ENCODE data around the gene LCE1A.

Gene LCE1A

DNA sequence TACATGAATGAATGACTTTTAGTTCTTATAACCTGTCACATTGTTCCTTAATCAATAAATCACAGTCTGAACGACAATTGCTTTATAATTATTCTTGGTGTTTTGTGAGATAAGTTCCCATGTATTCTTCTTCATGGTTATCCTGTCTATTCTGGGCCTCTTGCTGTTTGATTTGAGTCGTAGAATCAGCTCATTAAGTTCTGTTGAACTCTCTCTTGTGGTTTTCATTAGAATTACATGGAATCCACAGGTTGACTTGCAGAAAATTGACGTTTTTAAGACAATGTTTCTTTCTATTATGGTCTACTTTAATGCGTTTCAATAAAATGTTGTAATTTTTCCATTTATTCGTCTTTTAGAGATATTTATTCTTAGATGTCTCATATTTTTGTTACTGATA is 4.0 kb upstream of the LCE1A start:
- Histone ChIP-seq H3K79me2 (ENCODE audit: control insufficient read depth, insufficient read depth, low read length, unreplicated experiment) (no peaks in the 10 kb centered on the region), H3K4me1 (ENCODE audit: control insufficient read depth, insufficient read depth, low read length, unreplicated experiment) (no peaks in the 10 kb centered on the region), H3K27ac (ENCODE audit: low read depth, low read length) (no peak overlapping the region), H3K4me3 (ENCODE audit: low read depth, low read length) (no peak overlapping the region), H2AFZ (ENCODE audit: low read length, unreplicated experiment) (no peak overlapping the region), H3K27me3 (ENCODE audit: insufficient read depth, low read length) (no peaks in the 10 kb centered on the region), H3K36me3 (ENCODE audit: insufficient read depth, low read length) (no peaks in the 10 kb centered on the region)

DNA sequence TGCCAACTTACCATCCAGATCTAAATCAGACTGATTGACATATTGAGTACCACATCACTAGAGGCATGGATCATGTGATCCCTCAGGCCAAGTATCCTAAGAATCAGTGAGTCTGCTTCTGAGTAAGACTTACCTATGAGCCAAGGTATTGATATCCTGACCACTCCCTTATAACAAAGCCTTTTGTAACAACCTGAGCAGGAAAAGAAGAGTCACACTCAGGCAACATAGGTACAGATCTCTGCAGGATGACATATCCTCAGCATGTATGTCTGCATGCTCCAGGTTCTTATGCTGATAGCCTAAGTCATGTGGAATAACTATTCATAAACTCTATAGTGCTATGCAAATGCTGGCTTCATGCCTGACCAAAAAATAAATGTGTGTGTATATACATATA is 2.3 kb upstream of the LCE1A start:
- H2AFZ ChIP-seq (ENCODE audit: low read length, unreplicated experiment): no peak overlapping the region
- no peak overlapping the region for H3K27ac ChIP-seq (ENCODE audit: low read depth, low read length)
- H3K79me2 ChIP-seq (ENCODE audit: control insufficient read depth, insufficient read depth, low read length, unreplicated experiment): no peaks in the 10 kb centered on the region
- H3K4me3 ChIP-seq (ENCODE audit: low read depth, low read length): no peak overlapping the region
- H3K36me3 ChIP-seq (ENCODE audit: insufficient read depth, low read length): no peaks in the 10 kb centered on the region
- no peaks in the 10 kb centered on the region for H3K4me1 ChIP-seq (ENCODE audit: control insufficient read depth, insufficient read depth, low read length, unreplicated experiment)
- no peaks in the 10 kb centered on the region for H3K27me3 ChIP-seq (ENCODE audit: insufficient read depth, low read length)

DNA sequence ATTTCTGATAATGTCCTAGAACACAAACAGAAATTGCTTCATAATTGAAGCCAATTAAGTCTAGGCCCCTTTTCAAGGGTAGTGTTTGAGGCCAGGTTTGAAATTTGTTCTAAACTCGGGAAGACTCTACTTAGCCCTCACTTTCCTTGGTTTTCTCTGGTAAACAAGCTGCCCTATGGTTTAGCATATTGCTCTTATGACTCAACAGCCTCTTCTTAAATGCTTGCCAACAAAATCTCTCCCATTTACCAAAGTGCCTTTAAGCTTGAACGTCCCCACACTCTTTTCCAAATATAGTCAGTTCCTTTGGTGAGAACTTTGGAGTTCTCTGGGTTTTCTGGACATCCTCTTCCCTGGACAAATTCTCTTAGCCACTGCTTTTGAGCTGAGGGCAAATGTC is 9.6 kb downstream of the LCE1A start:
- no peaks in the 10 kb centered on the region for H3K79me2 ChIP-seq (ENCODE audit: control insufficient read depth, insufficient read depth, low read length, unreplicated experiment)
- H3K36me3 ChIP-seq (ENCODE audit: insufficient read depth, low read length): no peaks in the 10 kb centered on the region
- no peak overlapping the region for H3K27ac ChIP-seq (ENCODE audit: low read depth, low read length)
- H3K27me3 ChIP-seq (ENCODE audit: insufficient read depth, low read length): no peaks in the 10 kb centered on the region
- H3K4me3 ChIP-seq (ENCODE audit: low read depth, low read length): no peak overlapping the region
- H3K4me1 ChIP-seq (ENCODE audit: control insufficient read depth, insufficient read depth, low read length, unreplicated experiment): no peaks in the 10 kb centered on the region
- no peak overlapping the region for H2AFZ ChIP-seq (ENCODE audit: low read length, unreplicated experiment)

DNA sequence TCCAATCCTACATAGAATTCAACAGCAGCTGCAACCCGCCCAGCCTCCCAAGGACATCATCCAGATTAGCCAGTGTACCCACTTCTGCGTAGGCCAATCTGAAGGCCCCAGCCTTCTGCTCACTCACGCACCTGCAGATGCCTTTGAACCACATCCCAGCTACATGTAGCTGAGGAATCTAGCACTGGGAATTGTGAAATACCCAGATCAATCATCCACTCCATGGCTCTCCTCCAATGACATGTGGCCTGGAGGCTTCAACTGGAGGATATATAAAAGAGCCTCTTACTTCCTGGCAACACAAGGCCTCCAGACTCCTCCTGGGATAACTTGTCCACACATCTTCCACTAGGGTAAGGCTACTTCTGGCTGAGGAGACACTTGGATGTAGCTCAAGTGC is 15.3 kb downstream of the LCE1A start, which contains the start of gene LCE6A:
Gene LCE6A, plus strand, starts transcription at position 301 of the 400 bp plus-strand sequence. CDS start 665 bp downstream, outside the sequence.
- H3K27ac ChIP-seq (ENCODE audit: low read depth, low read length): no peak within 1 kb of the TSS
- H3K4me3 ChIP-seq (ENCODE audit: low read depth, low read length): no peak within 1 kb of the TSS
- H2AFZ ChIP-seq (ENCODE audit: low read length, unreplicated experiment): no peak within 1 kb of the TSS
- no peaks in the 10 kb centered on the region for H3K4me1 ChIP-seq (ENCODE audit: control insufficient read depth, insufficient read depth, low read length, unreplicated experiment)
- H3K36me3 ChIP-seq (ENCODE audit: insufficient read depth, low read length): no peaks in the 10 kb centered on the region
- no peaks in the 10 kb centered on the region for H3K79me2 ChIP-seq (ENCODE audit: control insufficient read depth, insufficient read depth, low read length, unreplicated experiment)
- H3K27me3 ChIP-seq (ENCODE audit: insufficient read depth, low read length): no peaks in the 10 kb centered on the region

DNA sequence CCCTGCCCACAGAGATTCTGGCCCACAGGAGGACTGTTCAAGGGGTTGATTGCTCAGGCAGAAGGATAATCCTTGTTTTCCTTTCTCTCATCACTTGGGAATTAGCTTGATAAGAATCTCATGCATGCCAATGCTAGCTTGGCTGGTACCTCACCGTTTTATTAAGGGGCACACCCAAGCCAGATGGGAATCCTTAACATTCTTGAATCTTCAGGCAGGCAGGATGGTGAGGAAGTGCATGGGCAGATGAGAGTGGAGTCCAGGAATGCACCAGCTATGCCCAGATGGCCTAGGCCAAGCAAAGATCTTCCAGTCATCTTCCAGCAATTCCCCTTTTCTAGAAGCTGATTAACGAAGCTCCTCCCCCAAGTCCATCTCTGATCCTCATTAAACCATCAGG is 28.4 kb downstream of the LCE1A start:
- no peaks in the 10 kb centered on the region for H3K27me3 ChIP-seq (ENCODE audit: insufficient read depth, low read length)
- H3K36me3 ChIP-seq (ENCODE audit: insufficient read depth, low read length): no peaks in the 10 kb centered on the region
- H3K4me1 ChIP-seq (ENCODE audit: control insufficient read depth, insufficient read depth, low read length, unreplicated experiment): no peaks in the 10 kb centered on the region
- no peak overlapping the region for H3K4me3 ChIP-seq (ENCODE audit: low read depth, low read length)
- H3K27ac ChIP-seq (ENCODE audit: low read depth, low read length): no peak overlapping the region
- H3K79me2 ChIP-seq (ENCODE audit: control insufficient read depth, insufficient read depth, low read length, unreplicated experiment): no peaks in the 10 kb centered on the region
- H2AFZ ChIP-seq (ENCODE audit: low read length, unreplicated experiment): no peak overlapping the region

DNA sequence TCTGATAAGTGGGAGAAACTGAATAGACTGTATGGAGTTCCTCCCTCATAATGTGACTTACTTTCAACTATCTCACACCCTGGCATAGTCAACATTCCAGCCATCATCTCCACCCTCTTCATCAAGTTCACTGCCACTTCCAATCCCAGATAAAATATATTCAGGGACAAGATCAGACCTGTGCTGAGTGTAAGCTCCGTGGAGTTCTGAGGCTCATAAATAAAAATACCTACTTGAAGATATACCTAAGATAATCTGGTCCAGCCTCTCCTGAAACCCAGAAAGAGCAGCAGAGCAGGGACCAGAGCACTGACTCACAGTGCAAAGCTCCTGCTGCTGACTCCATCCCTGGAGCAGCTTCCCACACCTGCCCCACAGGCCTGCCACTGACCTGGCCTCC is 30.8 kb downstream of the LCE1A start:
- H3K79me2 ChIP-seq (ENCODE audit: control insufficient read depth, insufficient read depth, low read length, unreplicated experiment): no peaks in the 10 kb centered on the region
- no peak overlapping the region for H2AFZ ChIP-seq (ENCODE audit: low read length, unreplicated experiment)
- no peaks in the 10 kb centered on the region for H3K36me3 ChIP-seq (ENCODE audit: insufficient read depth, low read length)
- no peak overlapping the region for H3K4me3 ChIP-seq (ENCODE audit: low read depth, low read length)
- no peaks in the 10 kb centered on the region for H3K4me1 ChIP-seq (ENCODE audit: control insufficient read depth, insufficient read depth, low read length, unreplicated experiment)
- no peak overlapping the region for H3K27ac ChIP-seq (ENCODE audit: low read depth, low read length)
- no peaks in the 10 kb centered on the region for H3K27me3 ChIP-seq (ENCODE audit: insufficient read depth, low read length)

DNA sequence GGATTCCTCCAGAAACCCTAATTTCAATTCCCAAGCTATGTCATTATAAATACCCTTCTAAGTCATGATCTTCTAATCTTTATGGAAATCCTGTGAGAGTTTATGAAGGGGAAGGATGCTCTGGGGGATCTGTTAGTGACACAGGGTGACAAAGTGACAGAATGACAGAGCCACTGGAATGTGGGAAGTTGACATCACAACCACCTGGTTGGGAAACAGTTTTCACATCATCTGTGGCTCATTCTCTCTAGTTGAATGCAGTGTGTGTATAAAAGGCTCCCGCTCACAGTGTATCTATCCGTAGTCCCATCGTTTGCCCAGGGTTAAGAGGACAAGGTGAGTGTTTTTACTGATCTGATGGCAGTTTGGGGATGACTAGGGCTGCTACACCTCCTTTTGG is 32.4 kb downstream of the LCE1A start, which contains the start of gene LCE7A:
Gene LCE7A, plus strand, starts transcription at position 301 of the 400 bp plus-strand sequence. CDS start 702 bp downstream, outside the sequence.
- Histone ChIP-seq H3K4me3 (ENCODE audit: low read depth, low read length) (no peak within 1 kb of the TSS), H3K79me2 (ENCODE audit: control insufficient read depth, insufficient read depth, low read length, unreplicated experiment) (no peaks in the 10 kb centered on the region), H3K27ac (ENCODE audit: low read depth, low read length) (no peak within 1 kb of the TSS)

DNA sequence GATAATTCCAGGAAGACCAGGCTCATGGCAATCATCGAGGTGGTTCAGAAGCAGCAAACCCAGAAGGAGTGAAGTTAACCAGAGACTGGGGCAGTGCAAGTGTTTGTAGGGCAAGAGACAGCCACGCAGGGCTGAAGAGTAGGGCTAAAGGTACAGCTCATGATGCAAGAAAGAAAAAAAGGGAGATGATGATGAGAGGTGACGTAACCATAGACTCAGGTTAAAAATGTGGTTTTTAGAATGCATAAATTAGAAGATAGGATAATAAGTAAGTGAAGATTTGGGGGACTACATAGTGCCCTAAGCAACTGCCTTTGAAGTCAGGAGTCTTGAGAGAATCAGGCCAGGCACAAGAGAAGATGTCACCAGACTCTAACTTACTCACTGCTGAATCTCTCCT is 32.9 kb downstream of the LCE1A start:
- no peaks in the 10 kb centered on the region for H3K79me2 ChIP-seq (ENCODE audit: control insufficient read depth, insufficient read depth, low read length, unreplicated experiment)
- no peak overlapping the region for H3K4me3 ChIP-seq (ENCODE audit: low read depth, low read length)
- no peak overlapping the region for H3K27ac ChIP-seq (ENCODE audit: low read depth, low read length)
- H3K36me3 ChIP-seq (ENCODE audit: insufficient read depth, low read length): no peaks in the 10 kb centered on the region
- no peak overlapping the region for H2AFZ ChIP-seq (ENCODE audit: low read length, unreplicated experiment)
- H3K4me1 ChIP-seq (ENCODE audit: control insufficient read depth, insufficient read depth, low read length, unreplicated experiment): no peaks in the 10 kb centered on the region
- H3K27me3 ChIP-seq (ENCODE audit: insufficient read depth, low read length): no peaks in the 10 kb centered on the region

More for the DNA sequence above, 32.4 kb downstream of the LCE1A start, which contains the start of gene LCE7A:
- Histone ChIP-seq H3K4me1 (ENCODE audit: control insufficient read depth, insufficient read depth, low read length, unreplicated experiment) (no peaks in the 10 kb centered on the region), H2AFZ (ENCODE audit: low read length, unreplicated experiment) (no peak within 1 kb of the TSS), H3K27me3 (ENCODE audit: insufficient read depth, low read length) (no peaks in the 10 kb centered on the region), H3K36me3 (ENCODE audit: insufficient read depth, low read length) (no peaks in the 10 kb centered on the region)

DNA sequence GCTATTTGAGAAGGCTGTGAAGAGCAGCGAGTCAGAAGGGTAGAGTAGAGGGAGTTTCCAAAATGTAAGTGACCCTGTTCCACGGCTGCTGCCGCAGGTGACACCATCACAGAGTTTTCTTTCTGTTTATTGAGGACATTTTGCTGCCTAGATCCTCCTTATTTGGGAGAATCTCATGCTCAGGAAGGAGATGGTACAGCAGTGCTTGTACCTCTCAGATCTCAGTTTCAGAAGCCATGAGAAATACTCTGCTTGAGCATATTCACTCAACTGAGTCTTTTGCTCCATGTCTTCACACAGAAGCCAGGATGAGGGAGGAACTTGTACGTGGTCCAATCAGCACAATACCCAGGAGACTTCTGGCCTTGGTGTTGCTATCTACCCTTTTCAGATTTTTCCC is 34.1 kb downstream of the LCE1A start:
- Histone ChIP-seq H2AFZ (ENCODE audit: low read length, unreplicated experiment) (no peak overlapping the region), H3K27ac (ENCODE audit: low read depth, low read length) (no peak overlapping the region), H3K4me1 (ENCODE audit: control insufficient read depth, insufficient read depth, low read length, unreplicated experiment) (no peaks in the 10 kb centered on the region), H3K36me3 (ENCODE audit: insufficient read depth, low read length) (no peaks in the 10 kb centered on the region), H3K4me3 (ENCODE audit: low read depth, low read length) (no peak overlapping the region), H3K79me2 (ENCODE audit: control insufficient read depth, insufficient read depth, low read length, unreplicated experiment) (no peaks in the 10 kb centered on the region), H3K27me3 (ENCODE audit: insufficient read depth, low read length) (no peaks in the 10 kb centered on the region)

DNA sequence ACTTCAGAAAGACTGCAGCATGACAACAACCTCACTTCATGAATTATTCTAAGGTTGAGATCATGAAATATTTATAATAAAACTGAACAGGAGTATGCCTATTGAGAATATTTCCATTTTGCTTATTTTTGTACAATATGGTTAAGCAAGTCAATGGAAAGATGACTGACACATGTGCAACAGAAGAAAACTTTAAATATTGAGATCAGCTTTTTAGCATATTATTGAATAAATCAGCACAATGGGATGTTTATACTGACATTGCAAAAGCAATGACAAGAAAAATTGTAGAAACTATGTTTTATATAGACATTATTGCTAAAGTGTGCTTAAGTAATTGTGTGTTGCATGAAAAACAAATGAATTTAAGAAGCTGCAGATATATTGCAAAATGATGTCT is 37.2 kb downstream of the LCE1A start:
- Histone ChIP-seq H3K36me3 (ENCODE audit: insufficient read depth, low read length) (no peaks in the 10 kb centered on the region), H2AFZ (ENCODE audit: low read length, unreplicated experiment) (no peak overlapping the region), H3K4me3 (ENCODE audit: low read depth, low read length) (no peak overlapping the region), H3K79me2 (ENCODE audit: control insufficient read depth, insufficient read depth, low read length, unreplicated experiment) (no peaks in the 10 kb centered on the region), H3K27ac (ENCODE audit: low read depth, low read length) (no peak overlapping the region), H3K4me1 (ENCODE audit: control insufficient read depth, insufficient read depth, low read length, unreplicated experiment) (no peaks in the 10 kb centered on the region), H3K27me3 (ENCODE audit: insufficient read depth, low read length) (no peaks in the 10 kb centered on the region)

DNA sequence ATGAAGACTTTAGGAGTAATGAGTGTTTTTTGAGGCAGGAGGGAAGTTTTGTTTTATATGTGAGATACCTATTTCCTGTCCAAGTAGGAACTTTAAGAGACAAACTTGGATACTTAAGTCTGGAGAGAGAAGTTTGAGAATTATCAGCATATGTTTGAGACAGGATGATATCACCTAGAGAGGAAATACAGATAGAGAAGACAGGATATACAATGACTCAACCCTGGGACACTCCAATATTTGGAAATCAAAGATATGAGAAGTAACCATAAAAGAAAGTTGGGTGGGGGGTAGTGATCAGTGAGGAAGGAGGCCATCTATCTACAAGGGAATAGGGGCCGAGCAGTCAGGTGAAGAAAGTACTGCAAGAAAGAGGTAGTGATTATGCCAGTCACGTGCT is 39.0 kb downstream of the LCE1A start:
- Histone ChIP-seq H2AFZ (ENCODE audit: low read length, unreplicated experiment) (no peak overlapping the region), H3K27ac (ENCODE audit: low read depth, low read length) (no peak overlapping the region), H3K4me3 (ENCODE audit: low read depth, low read length) (no peak overlapping the region), H3K27me3 (ENCODE audit: insufficient read depth, low read length) (no peaks in the 10 kb centered on the region), H3K36me3 (ENCODE audit: insufficient read depth, low read length) (no peaks in the 10 kb centered on the region), H3K79me2 (ENCODE audit: control insufficient read depth, insufficient read depth, low read length, unreplicated experiment) (no peaks in the 10 kb centered on the region), H3K4me1 (ENCODE audit: control insufficient read depth, insufficient read depth, low read length, unreplicated experiment) (no peaks in the 10 kb centered on the region)
